BE2C (cell line): ENCODE measurements around the gene BMPR1B.

Experiments used
- DNase-seq: peaks from one replicate; pipeline ENCODE4 v3.0.0-alpha.2; 2020
- H3K27me3 ChIP-seq: fragments of 250-450 bp; sonication (Bioruptor Pico); 2 replicates; pipeline ENCODE4 v1.5.1; 2020; ENCODE audit warnings: mild to moderate bottlenecking
- H3K36me3 ChIP-seq: fragments of 250-450 bp; sonication (Bioruptor Pico); 2 replicates; pipeline ENCODE4 v1.5.1; 2020; ENCODE audit warnings: mild to moderate bottlenecking
- H3K4me1 ChIP-seq: fragments of 250-450 bp; sonication (Bioruptor Pico); 2 replicates; pipeline ENCODE4 v1.5.1; 2020
- H3K4me3 ChIP-seq: 2 replicates; pipeline ENCODE4 v1.5.1; 2011; ENCODE audit warnings: low read depth, low read length
- H3K9me3 ChIP-seq: fragments of 250-450 bp; sonication (Bioruptor Pico); 2 replicates; pipeline ENCODE4 v1.5.1; 2020
- CTCF ChIP-seq: IDR thresholded peaks from 2 replicates; pipeline ENCODE4 v1.5.1; 2012; ENCODE audit warnings: mild to moderate bottlenecking, low read depth, low read length

The BMPR1B gene

GRCh38 chr4:95092766-95093165 is 335.0 kb downstream of the BMPR1B start:
- Histone ChIP-seq H3K4me1 (peaks cover 31% of the 10 kb centered on the region), H3K4me3 (peak overlapping the region; percentile 34), H3K36me3 (no peaks in the 10 kb centered on the region), H3K9me3 (no peaks in the 10 kb centered on the region), H3K27me3 (no peaks in the 10 kb centered on the region)
- TF ChIP-seq CTCF: no peak
- DNase-seq: peak; percentile 61

DNA sequence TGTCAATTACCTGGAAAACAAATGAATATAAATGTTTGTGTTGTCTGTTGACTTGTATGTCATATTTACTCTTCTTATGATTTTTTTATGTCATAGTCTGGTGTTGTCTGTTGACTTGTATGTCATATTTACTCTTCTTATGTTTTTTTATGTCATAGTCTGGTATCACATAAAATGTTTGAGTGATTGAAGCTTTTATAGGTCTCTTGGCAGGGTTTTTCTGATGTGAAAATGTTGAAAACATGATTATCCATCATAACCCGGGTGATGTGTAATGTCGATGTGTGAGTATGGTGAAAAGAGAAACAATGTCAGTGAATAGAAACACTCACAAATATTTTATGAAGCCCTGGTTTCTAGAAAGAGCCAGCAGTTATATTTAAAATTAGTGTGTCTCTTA is 335.7 kb downstream of the BMPR1B start:
- H3K4me3 ChIP-seq: no peak overlapping the region
- H3K9me3 ChIP-seq: no peaks in the 10 kb centered on the region
- no peaks in the 10 kb centered on the region for H3K36me3 ChIP-seq
- no peak for DNase-seq
- no peaks in the 10 kb centered on the region for H3K27me3 ChIP-seq
- H3K4me1 ChIP-seq: peaks cover 27% of the 10 kb centered on the region
- no peak for TF ChIP-seq CTCF

- Histone ChIP-seq H3K4me1 (peaks cover 22% of the 10 kb centered on the region), H3K9me3 (no peaks in the 10 kb centered on the region), H3K36me3 (no peaks in the 10 kb centered on the region), H3K4me3 (no peak overlapping the region), H3K27me3 (no peaks in the 10 kb centered on the region)
- DNase-seq: no peak
- TF ChIP-seq CTCF: no peak
Measured at GRCh38 chr4:95093936-95094929, 336.5 kb downstream of the BMPR1B start.

DNA sequence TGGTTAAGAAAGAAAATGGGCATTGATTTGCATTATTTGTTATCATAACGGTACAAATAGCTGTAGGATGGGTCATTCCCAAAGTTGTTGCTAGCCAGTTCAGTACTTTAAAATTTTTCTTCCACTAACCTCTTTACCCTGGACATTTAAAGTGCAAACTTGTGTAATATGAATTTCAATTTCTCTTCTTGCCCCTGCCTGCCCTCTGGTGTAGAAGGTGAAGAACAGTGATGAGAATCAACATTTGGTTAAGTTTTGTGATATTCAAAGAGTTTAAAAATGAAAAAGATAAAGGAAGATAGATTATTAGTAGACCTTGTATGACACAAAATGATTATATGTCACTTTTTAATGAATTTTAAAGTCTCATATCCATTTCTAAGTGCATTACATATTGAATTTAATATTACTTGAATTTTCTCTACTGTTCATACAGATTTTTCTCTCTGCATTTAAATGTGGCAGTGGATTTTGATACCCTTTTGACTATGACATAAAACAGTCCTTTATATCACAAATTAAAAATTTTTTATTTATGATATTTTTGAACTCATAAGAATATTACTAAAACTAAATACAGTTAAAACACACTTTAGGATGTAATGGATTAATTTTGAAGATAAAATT is 337.7 kb downstream of the BMPR1B start:
- TF ChIP-seq CTCF: peak; percentile 85
- Histone ChIP-seq H3K4me3 (no peak overlapping the region), H3K4me1 (peaks cover 16% of the 10 kb centered on the region), H3K9me3 (no peaks in the 10 kb centered on the region), H3K27me3 (no peaks in the 10 kb centered on the region), H3K36me3 (no peaks in the 10 kb centered on the region)
- DNase-seq: peak; percentile 41

- H3K4me1 ChIP-seq: no peaks in the 10 kb centered on the region
- H3K36me3 ChIP-seq: no peaks in the 10 kb centered on the region
- no peak for DNase-seq
- no peak overlapping the region for H3K4me3 ChIP-seq
- no peaks in the 10 kb centered on the region for H3K9me3 ChIP-seq
- H3K27me3 ChIP-seq: no peaks in the 10 kb centered on the region
- TF ChIP-seq CTCF: peak; percentile 34; the same call in 1 of the 2 replicates
Measured at GRCh38 chr4:95102162-95102790, 344.5 kb downstream of the BMPR1B start.
